Memory B cell (primary cell): Measurements from ENCODE around the gene ACSM4.
"Not testable (repeated sequence)": the region's sequence is repeated elsewhere in the genome, so short reads cannot be mapped to it uniquely, and the experiment has no call there.

Source experiments
- ATAC-seq: fragments of 150-1000 bp; cut with Tn5 transposase; 2 replicates; pipeline ENCODE4 v1.10.0; 2021; ENCODE audit warnings: low read depth, mild to moderate bottlenecking, moderate library complexity
- DNase-seq, 2 donors: peaks; one replicate each; pipeline ENCODE4 v3.0.0; 2022; ENCODE audit warnings: low spot score in 2 of 2
- H3K27ac Mint-ChIP-seq: one replicate; pipeline ENCODE4 v1.8.0; 2022; ENCODE audit warnings: mild to moderate bottlenecking, moderate library complexity, mixed read lengths
- H3K27me3 Mint-ChIP-seq: one replicate; pipeline ENCODE4 v1.8.0; 2022; ENCODE audit warnings: mixed read lengths
- H3K36me3 Mint-ChIP-seq: one replicate; pipeline ENCODE4 v1.8.0; 2022; ENCODE audit warnings: mild to moderate bottlenecking, mixed read lengths
- H3K4me1 Mint-ChIP-seq: one replicate; pipeline ENCODE4 v1.8.0; 2022; ENCODE audit warnings: mixed read lengths
- H3K4me3 Mint-ChIP-seq: one replicate; pipeline ENCODE4 v1.8.0; 2022; ENCODE audit warnings: mild to moderate bottlenecking, moderate library complexity, mixed read lengths
- H3K9me3 Mint-ChIP-seq: one replicate; pipeline ENCODE4 v1.8.0; 2022; ENCODE audit warnings: mixed read lengths

Gene ACSM4

DNA sequence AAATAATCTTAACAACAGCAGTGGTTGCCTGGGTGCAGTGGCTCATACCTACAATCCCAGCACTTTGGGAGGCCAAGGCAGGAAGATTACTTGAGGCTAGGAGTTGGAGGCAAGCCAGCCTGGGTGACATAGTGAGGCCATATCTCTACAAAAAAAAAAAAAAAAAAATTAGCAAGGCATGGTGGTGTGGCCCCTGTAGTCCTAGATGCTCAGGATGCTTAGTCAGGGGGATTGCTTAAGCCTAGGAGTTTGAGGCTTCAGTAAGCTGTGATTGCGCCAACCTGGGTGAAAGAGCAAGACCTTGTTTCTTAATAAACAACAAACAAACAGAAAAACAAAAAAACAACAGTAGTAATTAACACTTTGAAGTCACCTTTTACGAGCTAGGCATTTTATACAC, 642 bp upstream of the ACSM4 start:
- no peak overlapping the region for H3K4me3 Mint-ChIP-seq
- H3K27ac Mint-ChIP-seq = no peak overlapping the region
- H3K27me3 Mint-ChIP-seq = peaks cover 15% of the 10 kb centered on the region
- no peaks in the 10 kb centered on the region for H3K36me3 Mint-ChIP-seq
- no peak for DNase-seq
- H3K9me3 Mint-ChIP-seq = no peaks in the 10 kb centered on the region
- no peaks in the 10 kb centered on the region for H3K4me1 Mint-ChIP-seq
- ATAC-seq = no peak

DNA sequence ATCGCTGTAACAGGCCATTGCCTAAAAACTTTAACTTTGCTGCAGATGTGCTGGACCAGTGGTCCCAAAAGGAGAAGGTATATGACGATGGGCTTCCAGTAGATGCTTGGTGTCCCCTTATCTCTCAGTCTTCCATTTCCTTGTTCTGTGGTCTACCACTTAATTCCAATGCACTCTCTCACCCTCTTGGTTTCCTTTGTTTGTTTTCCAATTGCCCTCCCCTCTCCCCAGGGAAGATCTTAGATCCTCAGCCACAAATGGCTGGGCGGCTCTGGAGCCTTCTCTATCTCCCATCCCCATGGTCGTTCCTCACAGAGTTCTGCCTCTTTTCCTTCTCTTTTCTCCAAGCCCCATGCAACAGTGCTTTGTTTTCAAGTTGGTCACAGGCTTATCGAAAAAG, 584 bp downstream of the ACSM4 start:
- no peak overlapping the region for H3K27ac Mint-ChIP-seq
- H3K4me1 Mint-ChIP-seq = no peaks in the 10 kb centered on the region
- no peak overlapping the region for H3K4me3 Mint-ChIP-seq
- H3K27me3 Mint-ChIP-seq = peaks cover 11% of the 10 kb centered on the region
- DNase-seq = no peak
- no peak for ATAC-seq
- no peaks in the 10 kb centered on the region for H3K36me3 Mint-ChIP-seq
- H3K9me3 Mint-ChIP-seq = no peaks in the 10 kb centered on the region

DNA sequence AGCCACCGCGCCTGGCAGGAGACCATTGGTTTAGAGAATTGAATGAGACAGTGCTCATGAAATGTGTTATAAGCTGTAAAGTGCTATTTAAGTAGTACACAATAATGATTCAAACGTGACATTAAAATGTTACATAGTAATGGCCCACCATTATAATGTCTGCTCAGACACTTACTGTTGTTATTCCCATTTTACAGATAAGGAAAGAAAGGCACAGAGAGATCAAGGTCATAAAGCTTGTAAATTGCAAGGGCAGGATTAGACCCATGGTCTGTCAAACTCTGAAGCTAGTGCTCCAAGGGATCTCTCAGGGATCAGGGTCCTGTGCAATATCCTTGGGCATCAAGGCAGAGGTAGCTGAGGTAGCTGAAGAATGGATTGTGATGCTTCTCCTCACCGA, 6.2 kb downstream of the ACSM4 start:
- Mint-ChIP-seq H3K9me3 (no peaks in the 10 kb centered on the region), H3K4me1 (no peaks in the 10 kb centered on the region), H3K27me3 (peaks cover 3% of the 10 kb centered on the region), H3K27ac (no peak overlapping the region), H3K4me3 (no peak overlapping the region), H3K36me3 (no peaks in the 10 kb centered on the region)
- ATAC-seq = no peak
- no peak for DNase-seq

- Mint-ChIP-seq H3K9me3 (no peaks in the 10 kb centered on the region), H3K4me1 (no peaks in the 10 kb centered on the region), H3K27ac (no peak overlapping the region), H3K27me3 (peaks cover 2% of the 10 kb centered on the region), H3K4me3 (no peak overlapping the region), H3K36me3 (no peaks in the 10 kb centered on the region)
- no peak for DNase-seq
- no peak for ATAC-seq
Measured at GRCh38 chr12:7319930-7320329, 16.1 kb downstream of the ACSM4 start.

GRCh38 chr12:7321624-7322023, 17.8 kb downstream of the ACSM4 start:
- ATAC-seq (no peak), DNase-seq (no peak)
- H3K27ac Mint-ChIP-seq = no peak overlapping the region
- no peaks in the 10 kb centered on the region for H3K4me1 Mint-ChIP-seq
- H3K36me3 Mint-ChIP-seq = no peaks in the 10 kb centered on the region
- H3K4me3 Mint-ChIP-seq = no peak overlapping the region
- H3K27me3 Mint-ChIP-seq = peaks cover 3% of the 10 kb centered on the region
- no peaks in the 10 kb centered on the region for H3K9me3 Mint-ChIP-seq

DNA sequence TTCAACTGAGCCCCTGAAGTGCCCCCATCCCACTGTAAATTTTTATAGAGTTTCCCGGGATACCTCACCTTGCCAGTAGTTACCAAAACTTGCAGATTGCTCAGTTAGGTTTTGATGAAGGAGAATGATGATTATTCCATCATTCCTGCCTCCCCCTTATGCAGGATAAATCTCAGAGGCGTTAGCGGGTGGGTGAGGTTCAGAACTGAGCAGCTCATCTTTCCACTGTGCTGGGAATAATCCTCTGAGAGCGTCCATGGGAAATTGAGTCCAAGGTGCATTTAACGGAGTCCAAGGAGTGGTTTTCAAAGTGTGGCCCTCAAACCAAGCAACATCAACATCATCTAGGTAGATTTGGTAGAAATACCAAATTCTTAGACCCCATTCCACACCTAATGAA, 18.7 kb downstream of the ACSM4 start:
- no peak for DNase-seq
- Mint-ChIP-seq H3K27me3 (peaks cover 3% of the 10 kb centered on the region), H3K36me3 (no peaks in the 10 kb centered on the region), H3K9me3 (no peaks in the 10 kb centered on the region), H3K4me1 (no peaks in the 10 kb centered on the region), H3K4me3 (no peak overlapping the region), H3K27ac (no peak overlapping the region)
- ATAC-seq = no peak

GRCh38 chr12:7324176-7324575, 20.3 kb downstream of the ACSM4 start:
- Mint-ChIP-seq H3K9me3 (no peaks in the 10 kb centered on the region), H3K27me3 (peaks cover 3% of the 10 kb centered on the region), H3K4me3 (no peak overlapping the region), H3K4me1 (no peaks in the 10 kb centered on the region), H3K27ac (no peak overlapping the region), H3K36me3 (no peaks in the 10 kb centered on the region)
- no peak for ATAC-seq
- no peak for DNase-seq

GRCh38 chr12:7327918-7328317, 24.0 kb downstream of the ACSM4 start:
- H3K27ac Mint-ChIP-seq = no peak overlapping the region
- no peaks in the 10 kb centered on the region for H3K36me3 Mint-ChIP-seq
- peaks cover 1% of the 10 kb centered on the region for H3K9me3 Mint-ChIP-seq
- H3K4me3 Mint-ChIP-seq = no peak overlapping the region
- H3K27me3 Mint-ChIP-seq = peaks cover 9% of the 10 kb centered on the region
- no peaks in the 10 kb centered on the region for H3K4me1 Mint-ChIP-seq
- DNase-seq (no peak), ATAC-seq (no peak)

DNA sequence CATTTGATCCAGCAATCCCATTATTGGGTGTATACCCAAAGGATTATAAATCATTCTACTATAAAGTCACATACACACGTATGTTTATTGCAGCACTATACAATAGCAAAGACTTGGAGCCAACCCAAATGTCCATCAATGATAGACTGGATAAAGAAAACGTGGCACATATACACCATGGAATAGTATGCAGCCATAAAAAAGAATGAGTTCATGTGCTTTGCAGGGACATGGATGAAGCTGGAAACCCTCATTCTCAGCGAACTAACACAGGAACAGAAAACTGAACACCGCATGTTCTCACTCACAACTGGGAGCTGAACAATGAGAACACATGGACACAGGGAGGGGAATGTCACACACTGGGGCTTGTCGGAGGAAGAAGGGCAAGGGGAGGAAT, 33.9 kb downstream of the ACSM4 start:
- H3K27me3 Mint-ChIP-seq, ATAC-seq, DNase-seq, H3K36me3 Mint-ChIP-seq, H3K4me1 Mint-ChIP-seq, H3K27ac Mint-ChIP-seq, H3K4me3 Mint-ChIP-seq, H3K9me3 Mint-ChIP-seq: not testable (repeated sequence)

DNA sequence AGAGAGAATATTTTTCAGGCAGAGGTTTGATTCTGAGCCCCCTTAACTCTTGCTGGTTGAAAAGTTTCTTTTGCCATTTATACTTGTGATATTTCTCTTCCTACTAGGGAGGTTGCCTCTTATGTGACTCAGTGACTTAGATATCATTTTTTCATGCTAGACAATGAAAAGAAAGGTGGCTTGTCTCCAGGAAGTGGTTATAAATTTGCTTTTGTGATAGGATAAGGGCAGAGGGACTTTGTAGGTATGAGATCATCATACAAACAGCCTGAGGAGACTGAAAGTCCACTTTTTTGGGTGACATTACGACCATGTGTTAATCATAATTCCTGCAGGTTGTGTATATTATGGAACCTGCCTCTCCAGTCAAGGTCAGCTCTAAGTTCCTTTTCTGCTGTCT, 35.8 kb downstream of the ACSM4 start:
- no peaks in the 10 kb centered on the region for H3K4me1 Mint-ChIP-seq
- H3K27ac Mint-ChIP-seq = no peak overlapping the region
- no peak overlapping the region for H3K4me3 Mint-ChIP-seq
- DNase-seq = no peak
- no peak for ATAC-seq
- H3K27me3 Mint-ChIP-seq = peaks cover 3% of the 10 kb centered on the region
- no peaks in the 10 kb centered on the region for H3K36me3 Mint-ChIP-seq
- H3K9me3 Mint-ChIP-seq = peaks cover 10% of the 10 kb centered on the region

- ATAC-seq (no peak), DNase-seq (no peak)
- peaks cover 12% of the 10 kb centered on the region for H3K9me3 Mint-ChIP-seq
- H3K27me3 Mint-ChIP-seq = peaks cover 3% of the 10 kb centered on the region
- H3K4me3 Mint-ChIP-seq = no peak overlapping the region
- no peak overlapping the region for H3K27ac Mint-ChIP-seq
- no peaks in the 10 kb centered on the region for H3K36me3 Mint-ChIP-seq
- H3K4me1 Mint-ChIP-seq = no peaks in the 10 kb centered on the region
Measured at GRCh38 chr12:7344833-7345606, 41.1 kb downstream of the ACSM4 start.

DNA sequence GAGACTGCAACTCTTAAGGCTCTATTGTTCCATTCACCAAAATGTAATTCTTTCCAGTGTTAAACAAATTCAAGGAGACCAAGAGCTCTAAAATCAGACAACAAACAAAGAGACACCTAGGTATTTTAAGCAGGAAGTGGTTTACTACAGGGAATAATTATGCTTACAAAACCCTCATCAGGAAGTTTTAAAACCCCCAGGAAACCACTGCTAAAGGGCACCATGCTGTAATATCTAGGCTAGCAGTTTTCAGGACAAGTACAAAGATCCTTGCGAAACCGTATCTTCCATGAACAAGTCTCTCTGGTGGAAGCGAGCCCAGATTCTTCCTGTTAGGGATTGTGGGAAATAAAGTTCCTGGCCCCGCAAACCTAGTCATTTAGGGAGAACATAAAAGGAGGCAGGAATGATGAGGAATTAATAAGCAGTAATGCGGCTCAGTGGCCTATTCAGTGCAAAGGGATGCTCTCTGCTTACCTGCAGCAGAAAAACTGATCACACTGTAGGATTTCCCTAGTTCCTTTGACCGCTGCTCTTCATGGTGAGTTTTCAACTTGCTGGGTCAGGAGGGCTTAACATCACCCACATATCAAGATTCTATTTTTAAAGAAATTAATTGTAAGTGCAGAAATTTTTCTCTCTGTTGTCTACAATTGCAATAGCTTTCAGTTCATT, 42.8 kb downstream of the ACSM4 start:
- Mint-ChIP-seq H3K4me3 (no peak overlapping the region), H3K27me3 (peaks cover 3% of the 10 kb centered on the region), H3K27ac (no peak overlapping the region), H3K36me3 (no peaks in the 10 kb centered on the region), H3K9me3 (peaks cover 12% of the 10 kb centered on the region), H3K4me1 (no peaks in the 10 kb centered on the region)
- no peak for DNase-seq
- ATAC-seq = no peak

- Mint-ChIP-seq H3K36me3 (no peaks in the 10 kb centered on the region), H3K4me1 (no peaks in the 10 kb centered on the region), H3K9me3 (peaks cover 7% of the 10 kb centered on the region), H3K4me3 (no peak overlapping the region), H3K27me3 (peaks cover 3% of the 10 kb centered on the region), H3K27ac (no peak overlapping the region)
- ATAC-seq (no peak), DNase-seq (no peak)
Measured at GRCh38 chr12:7349418-7349817, 45.5 kb downstream of the ACSM4 start.

GRCh38 chr12:7351177-7351576, 47.3 kb downstream of the ACSM4 start:
- no peak overlapping the region for H3K27ac Mint-ChIP-seq
- H3K36me3 Mint-ChIP-seq = no peaks in the 10 kb centered on the region
- no peak for DNase-seq
- no peak for ATAC-seq
- H3K4me1 Mint-ChIP-seq = no peaks in the 10 kb centered on the region
- H3K27me3 Mint-ChIP-seq = peaks cover 3% of the 10 kb centered on the region
- peaks cover 1% of the 10 kb centered on the region for H3K9me3 Mint-ChIP-seq
- H3K4me3 Mint-ChIP-seq = no peak overlapping the region

DNA sequence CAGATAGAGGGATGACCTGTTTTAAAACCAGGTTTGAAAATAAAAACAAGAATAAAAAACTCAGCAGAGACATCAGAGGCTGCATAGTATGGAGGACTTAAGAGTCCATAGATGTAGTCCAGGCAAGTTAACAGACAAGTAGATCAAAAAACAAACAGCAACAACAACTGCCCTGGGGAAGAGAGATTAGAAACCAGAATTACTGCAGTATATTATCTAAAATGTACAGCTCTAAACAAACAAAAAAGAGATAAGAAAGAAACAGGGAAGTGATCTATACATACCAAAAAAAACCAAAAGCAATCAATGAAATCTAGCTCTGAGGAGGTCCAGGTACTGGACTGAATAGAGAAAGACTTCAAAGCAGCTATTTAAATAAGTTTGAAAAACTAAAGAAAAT, 48.8 kb downstream of the ACSM4 start:
- ATAC-seq = no peak
- H3K27me3 Mint-ChIP-seq = peaks cover 5% of the 10 kb centered on the region

More for the DNA sequence above, 48.8 kb downstream of the ACSM4 start:
- no peaks in the 10 kb centered on the region for H3K9me3 Mint-ChIP-seq
- H3K36me3 Mint-ChIP-seq = no peaks in the 10 kb centered on the region
- no peak overlapping the region for H3K27ac Mint-ChIP-seq
- no peak overlapping the region for H3K4me3 Mint-ChIP-seq
- H3K4me1 Mint-ChIP-seq = no peaks in the 10 kb centered on the region
- DNase-seq = no peak
